Neural cell (in vitro differentiated cells): ENCODE results near the gene STRIP1. TPM values are rescaled to one million over a fixed set of nuclear protein-coding genes. Genes with fewer than 3 reads are reported as not detected.

Experiments used
- H2AFZ ChIP-seq: fragments of 200-600, 300-800 bp; sonication (generic), shearing (Covaris generic); 2 replicates; pipeline ENCODE4 v1.6.0; 2014; ENCODE audit warnings: low read depth, mild to moderate bottlenecking, antibody characterized with exemption, low read length, moderate library complexity
- H3F3A ChIP-seq: fragments of 200-600 bp; shearing (Covaris generic); 2 replicates; pipeline ENCODE4 v1.6.1; 2016; ENCODE audit warnings: mild to moderate bottlenecking, moderate library complexity, mixed read lengths, antibody characterized with exemption, low read length; ENCODE audit not compliant: insufficient read depth, poor library complexity, severe bottlenecking
- H3K27ac ChIP-seq: fragments of 200-600, 300-800 bp; sonication (generic), shearing (Covaris generic); 2 replicates; pipeline ENCODE4 v1.5.1; 2014; ENCODE audit warnings: mild to moderate bottlenecking, low read length, moderate library complexity
- H3K27me3 ChIP-seq: fragments of 300-800, 200-600 bp; sonication (generic), shearing (Covaris generic); 2 replicates; pipeline ENCODE4 v1.6.0; 2014; ENCODE audit warnings: mild to moderate bottlenecking, low read depth, low read length, moderate library complexity; ENCODE audit not compliant: insufficient read depth
- H3K36me3 ChIP-seq: fragments of 300-800, 200-600 bp; sonication (generic), shearing (Covaris generic); 2 replicates; pipeline ENCODE4 v1.5.1; 2014; ENCODE audit warnings: mild to moderate bottlenecking, antibody characterized with exemption, low read length, moderate library complexity; ENCODE audit not compliant: insufficient read depth
- H3K4me2 ChIP-seq: fragments of 300-800, 200-600 bp; sonication (generic), shearing (Covaris generic); 2 replicates; pipeline ENCODE4 v1.6.0; 2014; ENCODE audit warnings: mild to moderate bottlenecking, low read length
- H3K4me3 ChIP-seq: fragments of 300-800, 200-600 bp; sonication (generic), shearing (Covaris generic); 2 replicates; pipeline ENCODE4 v1.5.1; 2014; ENCODE audit warnings: mild to moderate bottlenecking, low read length, moderate library complexity
- H3K79me2 ChIP-seq: fragments of 200-600 bp; shearing (Covaris generic); replicated peaks from 2 replicates; pipeline ENCODE4 v1.6.0; 2014; ENCODE audit warnings: mild to moderate bottlenecking, low read length, moderate library complexity; ENCODE audit not compliant: insufficient read depth
- H3K9ac ChIP-seq: fragments of 300-800, 200-600 bp; sonication (generic), shearing (Covaris generic); 2 replicates; pipeline ENCODE4 v1.6.1; 2016; ENCODE audit warnings: mild to moderate bottlenecking, low read length, mixed read lengths
- H3K9me2 ChIP-seq: fragments of 200-600 bp; shearing (Covaris generic); 2 replicates; pipeline ENCODE4 v1.6.1; 2016; ENCODE audit warnings: mild to moderate bottlenecking, low read length, mixed read lengths; ENCODE audit not compliant: insufficient read depth
- H3K9me3 ChIP-seq: fragments of 200-600, 300-800 bp; sonication (generic), shearing (Covaris generic); 2 replicates; pipeline ENCODE4 v1.6.1; 2016; ENCODE audit warnings: mild to moderate bottlenecking, mixed run types, low read length, moderate library complexity, mixed read lengths
- H4K20me1 ChIP-seq: fragments of 200-600 bp; shearing (Covaris generic); 2 replicates; pipeline ENCODE4 v1.6.1; 2016; ENCODE audit warnings: mild to moderate bottlenecking, mixed run types; ENCODE audit not compliant: insufficient read depth
- EP300 ChIP-seq: fragments of 450-650 bp; conservative IDR thresholded peaks from 2 replicates; pipeline ENCODE4 v1.6.1; 2014; ENCODE audit warnings: antibody characterized with exemption, mild to moderate bottlenecking, moderate library complexity; ENCODE audit not compliant: poor library complexity, severe bottlenecking
- EZH2 ChIP-seq: fragments of 200-600, 300-800 bp; shearing (Covaris generic), sonication (generic); IDR thresholded peaks from 2 replicates; pipeline ENCODE4 v1.6.1; 2014; ENCODE audit warnings: antibody characterized with exemption, low read length, borderline replicate concordance, mild to moderate bottlenecking; ENCODE audit not compliant: insufficient read depth, poor library complexity, severe bottlenecking
- MXI1 ChIP-seq: fragments of 450-650 bp; conservative IDR thresholded peaks from 2 replicates; pipeline ENCODE4 v1.6.1; 2014; ENCODE audit warnings: antibody characterized with exemption, mild to moderate bottlenecking; ENCODE audit not compliant: poor library complexity, severe bottlenecking
- POLR2AphosphoS5 ChIP-seq: IDR thresholded peaks from 2 replicates; pipeline ENCODE4 v1.6.1; 2012
- RAD21 ChIP-seq: fragments of 450-650 bp; conservative IDR thresholded peaks from 2 replicates; pipeline ENCODE4 v1.6.1; 2014; ENCODE audit warnings: antibody characterized with exemption, mild to moderate bottlenecking, moderate library complexity
- SMC3 ChIP-seq: fragments of 450-650 bp; conservative IDR thresholded peaks from 2 replicates; pipeline ENCODE4 v1.6.1; 2014; ENCODE audit warnings: antibody characterized with exemption, mild to moderate bottlenecking, moderate library complexity; ENCODE audit not compliant: poor library complexity
- TAF1 ChIP-seq: IDR thresholded peaks from 2 replicates; pipeline ENCODE4 v1.6.1; 2012; ENCODE audit warnings: low read depth
- polyA plus RNA-seq: library from polyadenylated mRNA; depleted of rRNA; stranded (reverse); fragments of >200 nt; gene quantifications from 2 replicates; pipeline ENCODE4 v1.2.3, GENCODE V29; 2014
- TF ChIP-seq, protein P1 (sequence below): fragments of 450-650 bp; IDR thresholded peaks from 2 replicates; pipeline ENCODE4 v1.5.1; 2014; ENCODE audit warnings: antibody characterized with exemption, mild to moderate bottlenecking, moderate library complexity; ENCODE audit not compliant: poor library complexity, severe bottlenecking
- TF ChIP-seq, protein P2 (sequence below): IDR thresholded peaks from 2 replicates; pipeline ENCODE4 v1.6.1; 2012; ENCODE audit warnings: borderline replicate concordance

STRIP1 gene
- polyA plus RNA-seq, 1 donor from 2014 or later = 178 TPM

DNA sequence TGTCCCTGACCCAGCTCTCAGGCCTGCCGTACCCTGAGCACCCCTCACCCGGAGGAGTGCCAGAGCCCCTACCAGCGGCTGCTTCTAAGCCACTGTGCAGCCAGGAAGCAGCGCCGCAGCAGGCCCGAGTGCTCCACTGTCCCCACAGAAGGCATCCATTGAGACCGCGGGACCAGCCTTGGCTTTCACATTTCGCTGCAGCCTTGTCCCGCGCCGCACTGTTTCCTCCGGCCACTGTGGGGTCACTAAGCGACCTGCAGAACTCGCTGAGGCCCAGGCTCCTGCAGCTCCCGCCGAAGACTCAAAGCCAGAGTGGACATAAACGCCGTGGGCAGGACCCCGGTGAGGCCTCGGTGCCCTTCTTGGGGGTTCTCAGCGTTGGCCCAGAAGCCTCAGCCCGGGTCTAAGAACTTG lies 33.1 kb downstream of the STRIP1 start:
- Histone ChIP-seq H2AFZ (no peak overlapping the region), H3K4me2 (no peak overlapping the region), H3K36me3 (no peaks in the 10 kb centered on the region)

DNA sequence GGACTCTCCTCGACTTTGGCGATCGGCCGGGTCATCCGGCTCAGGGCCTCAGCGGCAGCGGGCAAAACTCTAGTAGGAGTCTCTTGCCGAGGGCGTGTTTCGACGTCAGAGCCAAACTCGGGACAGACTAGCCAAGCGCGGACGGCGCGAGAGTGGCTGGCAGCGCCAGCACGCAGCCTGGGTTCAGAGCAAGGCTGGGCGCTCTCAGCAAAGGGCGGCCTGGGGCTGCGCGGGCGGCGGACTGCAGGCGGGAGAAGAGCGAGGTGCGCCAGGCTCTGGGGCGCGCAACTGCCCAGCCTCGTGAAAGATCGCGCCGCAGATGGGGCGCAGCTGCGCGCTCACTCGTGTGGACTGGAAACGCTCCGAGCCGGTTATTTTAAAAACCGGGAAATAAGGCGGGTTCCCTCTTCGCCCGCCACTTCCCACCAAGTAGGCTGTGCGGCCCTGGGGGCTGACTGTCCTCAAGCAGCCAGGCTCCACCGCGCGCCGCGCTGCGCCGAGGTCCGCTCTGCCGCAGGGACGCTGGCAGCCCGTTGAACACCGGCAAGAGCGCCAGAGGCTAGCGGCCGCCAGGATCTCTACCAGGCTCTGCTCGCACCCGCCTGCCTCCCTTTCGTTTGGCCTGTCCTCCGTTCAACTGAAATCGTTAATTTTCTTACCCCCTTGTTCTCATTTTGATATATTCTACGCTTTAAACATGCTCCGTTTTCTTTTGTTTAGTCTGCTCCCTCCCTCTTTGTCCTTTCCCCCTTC lies 33.6 kb downstream of the STRIP1 start:
- Histone ChIP-seq H3K9me2 (no peaks in the 10 kb centered on the region), H3K4me2 (no peak overlapping the region), H2AFZ (no peak overlapping the region), H3K36me3 (no peaks in the 10 kb centered on the region), H3K9me3 (no peaks in the 10 kb centered on the region), H3K4me3 (peak overlapping the region; percentile 38), H3K79me2 (no peaks in the 10 kb centered on the region), H3K27me3 (peaks cover 76% of the 10 kb centered on the region), H3K9ac (no peak overlapping the region), H3K27ac (no peak overlapping the region), H4K20me1 (no peaks in the 10 kb centered on the region), H3F3A (no peaks in the 10 kb centered on the region)
- no peak for TF ChIP-seq SMC3
- TF ChIP-seq MXI1 = no peak
- TF ChIP-seq, protein P1, sequence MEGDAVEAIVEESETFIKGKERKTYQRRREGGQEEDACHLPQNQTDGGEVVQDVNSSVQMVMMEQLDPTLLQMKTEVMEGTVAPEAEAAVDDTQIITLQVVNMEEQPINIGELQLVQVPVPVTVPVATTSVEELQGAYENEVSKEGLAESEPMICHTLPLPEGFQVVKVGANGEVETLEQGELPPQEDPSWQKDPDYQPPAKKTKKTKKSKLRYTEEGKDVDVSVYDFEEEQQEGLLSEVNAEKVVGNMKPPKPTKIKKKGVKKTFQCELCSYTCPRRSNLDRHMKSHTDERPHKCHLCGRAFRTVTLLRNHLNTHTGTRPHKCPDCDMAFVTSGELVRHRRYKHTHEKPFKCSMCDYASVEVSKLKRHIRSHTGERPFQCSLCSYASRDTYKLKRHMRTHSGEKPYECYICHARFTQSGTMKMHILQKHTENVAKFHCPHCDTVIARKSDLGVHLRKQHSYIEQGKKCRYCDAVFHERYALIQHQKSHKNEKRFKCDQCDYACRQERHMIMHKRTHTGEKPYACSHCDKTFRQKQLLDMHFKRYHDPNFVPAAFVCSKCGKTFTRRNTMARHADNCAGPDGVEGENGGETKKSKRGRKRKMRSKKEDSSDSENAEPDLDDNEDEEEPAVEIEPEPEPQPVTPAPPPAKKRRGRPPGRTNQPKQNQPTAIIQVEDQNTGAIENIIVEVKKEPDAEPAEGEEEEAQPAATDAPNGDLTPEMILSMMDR = no peak
- peak; percentile 79 for TF ChIP-seq EZH2
- no peak for TF ChIP-seq POLR2AphosphoS5
- TF ChIP-seq, protein P2, sequence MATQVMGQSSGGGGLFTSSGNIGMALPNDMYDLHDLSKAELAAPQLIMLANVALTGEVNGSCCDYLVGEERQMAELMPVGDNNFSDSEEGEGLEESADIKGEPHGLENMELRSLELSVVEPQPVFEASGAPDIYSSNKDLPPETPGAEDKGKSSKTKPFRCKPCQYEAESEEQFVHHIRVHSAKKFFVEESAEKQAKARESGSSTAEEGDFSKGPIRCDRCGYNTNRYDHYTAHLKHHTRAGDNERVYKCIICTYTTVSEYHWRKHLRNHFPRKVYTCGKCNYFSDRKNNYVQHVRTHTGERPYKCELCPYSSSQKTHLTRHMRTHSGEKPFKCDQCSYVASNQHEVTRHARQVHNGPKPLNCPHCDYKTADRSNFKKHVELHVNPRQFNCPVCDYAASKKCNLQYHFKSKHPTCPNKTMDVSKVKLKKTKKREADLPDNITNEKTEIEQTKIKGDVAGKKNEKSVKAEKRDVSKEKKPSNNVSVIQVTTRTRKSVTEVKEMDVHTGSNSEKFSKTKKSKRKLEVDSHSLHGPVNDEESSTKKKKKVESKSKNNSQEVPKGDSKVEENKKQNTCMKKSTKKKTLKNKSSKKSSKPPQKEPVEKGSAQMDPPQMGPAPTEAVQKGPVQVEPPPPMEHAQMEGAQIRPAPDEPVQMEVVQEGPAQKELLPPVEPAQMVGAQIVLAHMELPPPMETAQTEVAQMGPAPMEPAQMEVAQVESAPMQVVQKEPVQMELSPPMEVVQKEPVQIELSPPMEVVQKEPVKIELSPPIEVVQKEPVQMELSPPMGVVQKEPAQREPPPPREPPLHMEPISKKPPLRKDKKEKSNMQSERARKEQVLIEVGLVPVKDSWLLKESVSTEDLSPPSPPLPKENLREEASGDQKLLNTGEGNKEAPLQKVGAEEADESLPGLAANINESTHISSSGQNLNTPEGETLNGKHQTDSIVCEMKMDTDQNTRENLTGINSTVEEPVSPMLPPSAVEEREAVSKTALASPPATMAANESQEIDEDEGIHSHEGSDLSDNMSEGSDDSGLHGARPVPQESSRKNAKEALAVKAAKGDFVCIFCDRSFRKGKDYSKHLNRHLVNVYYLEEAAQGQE = no peak
- TF ChIP-seq RAD21 = no peak
- TF ChIP-seq TAF1 = no peak

More for the DNA sequence above, 33.1 kb downstream of the STRIP1 start:
- Histone ChIP-seq H3K27ac (no peak overlapping the region), H4K20me1 (no peaks in the 10 kb centered on the region), H3K9me2 (no peaks in the 10 kb centered on the region), H3K9ac (no peak overlapping the region), H3K4me3 (peak overlapping the region; percentile 38), H3F3A (no peaks in the 10 kb centered on the region), H3K9me3 (no peaks in the 10 kb centered on the region), H3K79me2 (no peaks in the 10 kb centered on the region), H3K27me3 (peaks cover 70% of the 10 kb centered on the region)
- TF ChIP-seq, protein P2 = no peak
- TF ChIP-seq SMC3 (no peak), EZH2 (no peak), TAF1 (no peak), RAD21 (no peak), POLR2AphosphoS5 (no peak), MXI1 (no peak), EP300 (no peak)
- TF ChIP-seq, protein P1 = no peak
